ENCODE results near the gene ARPP21.

The ARPP21 gene

GRCh38 chr3:35645189-35645588 lies 5.9 kb downstream of the ARPP21 start:
- no peak for ATAC-seq

DNA sequence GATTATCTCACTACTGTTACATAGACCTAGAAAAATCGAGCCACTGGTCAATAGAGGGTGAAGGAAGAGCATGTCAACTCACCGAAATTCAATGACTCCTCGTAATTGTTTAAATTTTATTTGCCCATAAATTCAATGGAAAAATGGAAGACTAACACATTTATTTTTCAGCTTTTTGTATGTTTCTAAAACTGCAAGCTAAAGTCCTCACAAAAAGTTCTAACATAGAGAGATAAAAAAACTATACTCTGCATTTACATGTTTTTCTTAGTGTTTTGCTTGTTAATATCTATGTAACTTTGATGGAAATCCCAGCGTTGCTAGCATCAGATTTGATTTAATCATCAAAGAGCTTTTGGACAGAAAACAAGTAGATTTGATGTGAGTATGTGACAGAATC lies 6.8 kb downstream of the ARPP21 start:
- ATAC-seq = no peak
- TF ChIP-seq ZNF70 (CRISPR knock-in tag; IDR thresholded peaks at IDR 0.05) (no peak), ARNTL (CRISPR knock-in tag; IDR thresholded peaks at IDR 0.05; ENCODE audit: borderline replicate concordance, low read depth) (no peak), POU6F1 (CRISPR knock-in tag; IDR thresholded peaks at IDR 0.05; ENCODE audit: borderline replicate concordance, low read depth) (no peak), ZFP30 (CRISPR knock-in tag; IDR thresholded peaks at IDR 0.05) (no peak), CSDC2 (CRISPR knock-in tag; IDR thresholded peaks at IDR 0.05) (no peak), ESRRG (CRISPR knock-in tag; IDR thresholded peaks at IDR 0.05) (no peak), ZFP3 (CRISPR knock-in tag; IDR thresholded peaks at IDR 0.05) (no peak)
- TF ChIP-seq, protein P1, sequence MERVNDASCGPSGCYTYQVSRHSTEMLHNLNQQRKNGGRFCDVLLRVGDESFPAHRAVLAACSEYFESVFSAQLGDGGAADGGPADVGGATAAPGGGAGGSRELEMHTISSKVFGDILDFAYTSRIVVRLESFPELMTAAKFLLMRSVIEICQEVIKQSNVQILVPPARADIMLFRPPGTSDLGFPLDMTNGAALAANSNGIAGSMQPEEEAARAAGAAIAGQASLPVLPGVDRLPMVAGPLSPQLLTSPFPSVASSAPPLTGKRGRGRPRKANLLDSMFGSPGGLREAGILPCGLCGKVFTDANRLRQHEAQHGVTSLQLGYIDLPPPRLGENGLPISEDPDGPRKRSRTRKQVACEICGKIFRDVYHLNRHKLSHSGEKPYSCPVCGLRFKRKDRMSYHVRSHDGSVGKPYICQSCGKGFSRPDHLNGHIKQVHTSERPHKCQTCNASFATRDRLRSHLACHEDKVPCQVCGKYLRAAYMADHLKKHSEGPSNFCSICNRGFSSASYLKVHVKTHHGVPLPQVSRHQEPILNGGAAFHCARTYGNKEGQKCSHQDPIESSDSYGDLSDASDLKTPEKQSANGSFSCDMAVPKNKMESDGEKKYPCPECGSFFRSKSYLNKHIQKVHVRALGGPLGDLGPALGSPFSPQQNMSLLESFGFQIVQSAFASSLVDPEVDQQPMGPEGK (CRISPR knock-in tag; IDR thresholded peaks at IDR 0.05; ENCODE audit: borderline replicate concordance) = no peak

More at GRCh38 chr3:35645189-35645588, 5.9 kb downstream of the ARPP21 start:
- no peak for TF ChIP-seq TOX (CRISPR knock-in tag; IDR thresholded peaks at IDR 0.05; ENCODE audit: borderline replicate concordance)
- no peak for TF ChIP-seq GLIS3 (CRISPR knock-in tag; IDR thresholded peaks at IDR 0.05)
- TF ChIP-seq ZNF8 (CRISPR knock-in tag; IDR thresholded peaks at IDR 0.05) = no peak
- no peak for TF ChIP-seq ZFP3 (CRISPR knock-in tag; IDR thresholded peaks at IDR 0.05)
- no peak for TF ChIP-seq CSRNP3 (CRISPR knock-in tag; IDR thresholded peaks at IDR 0.05)

- TF ChIP-seq CREB5 (CRISPR knock-in tag; IDR thresholded peaks at IDR 0.05; ENCODE audit: low read depth) (no peak), ZC3H10 (CRISPR knock-in tag; IDR thresholded peaks at IDR 0.05) (no peak), TOX (CRISPR knock-in tag; IDR thresholded peaks at IDR 0.05; ENCODE audit: borderline replicate concordance) (no peak), ZNF8 (CRISPR knock-in tag; IDR thresholded peaks at IDR 0.05) (no peak), POU6F1 (CRISPR knock-in tag; IDR thresholded peaks at IDR 0.05; ENCODE audit: borderline replicate concordance, low read depth) (no peak), ZFP3 (CRISPR knock-in tag; IDR thresholded peaks at IDR 0.05) (no peak), ZFP30 (CRISPR knock-in tag; IDR thresholded peaks at IDR 0.05) (no peak), ZNF70 (CRISPR knock-in tag; IDR thresholded peaks at IDR 0.05) (no peak)
- ATAC-seq = no peak
These were observed 8.1 kb downstream of the ARPP21 start for GRCh38 chr3:35647461-35647860.

- peak; percentile 57; the same call in 2 of the 3 replicates for ATAC-seq
- TF ChIP-seq SNAI2 (CRISPR knock-in tag; IDR thresholded peaks at IDR 0.05) (no peak), CSDC2 (CRISPR knock-in tag; IDR thresholded peaks at IDR 0.05) (no peak), ZC3H10 (CRISPR knock-in tag; IDR thresholded peaks at IDR 0.05) (no peak), ARNTL (CRISPR knock-in tag; IDR thresholded peaks at IDR 0.05; ENCODE audit: borderline replicate concordance, low read depth) (no peak), OSR1 (CRISPR knock-in tag; IDR thresholded peaks at IDR 0.05) (no peak), PPARA (CRISPR knock-in tag; IDR thresholded peaks at IDR 0.05; ENCODE audit: borderline replicate concordance) (no peak), GLIS3 (CRISPR knock-in tag; IDR thresholded peaks at IDR 0.05) (no peak), POU6F1 (CRISPR knock-in tag; IDR thresholded peaks at IDR 0.05; ENCODE audit: borderline replicate concordance, low read depth) (no peak), ZNF565 (CRISPR knock-in tag; conservative IDR thresholded peaks at IDR 0.05; ENCODE audit: low read depth) (no peak), ZFP3 (CRISPR knock-in tag; IDR thresholded peaks at IDR 0.05) (no peak)
- TF ChIP-seq, protein P1 (CRISPR knock-in tag; IDR thresholded peaks at IDR 0.05; ENCODE audit: borderline replicate concordance) = no peak
- TF ChIP-seq, protein P2, sequence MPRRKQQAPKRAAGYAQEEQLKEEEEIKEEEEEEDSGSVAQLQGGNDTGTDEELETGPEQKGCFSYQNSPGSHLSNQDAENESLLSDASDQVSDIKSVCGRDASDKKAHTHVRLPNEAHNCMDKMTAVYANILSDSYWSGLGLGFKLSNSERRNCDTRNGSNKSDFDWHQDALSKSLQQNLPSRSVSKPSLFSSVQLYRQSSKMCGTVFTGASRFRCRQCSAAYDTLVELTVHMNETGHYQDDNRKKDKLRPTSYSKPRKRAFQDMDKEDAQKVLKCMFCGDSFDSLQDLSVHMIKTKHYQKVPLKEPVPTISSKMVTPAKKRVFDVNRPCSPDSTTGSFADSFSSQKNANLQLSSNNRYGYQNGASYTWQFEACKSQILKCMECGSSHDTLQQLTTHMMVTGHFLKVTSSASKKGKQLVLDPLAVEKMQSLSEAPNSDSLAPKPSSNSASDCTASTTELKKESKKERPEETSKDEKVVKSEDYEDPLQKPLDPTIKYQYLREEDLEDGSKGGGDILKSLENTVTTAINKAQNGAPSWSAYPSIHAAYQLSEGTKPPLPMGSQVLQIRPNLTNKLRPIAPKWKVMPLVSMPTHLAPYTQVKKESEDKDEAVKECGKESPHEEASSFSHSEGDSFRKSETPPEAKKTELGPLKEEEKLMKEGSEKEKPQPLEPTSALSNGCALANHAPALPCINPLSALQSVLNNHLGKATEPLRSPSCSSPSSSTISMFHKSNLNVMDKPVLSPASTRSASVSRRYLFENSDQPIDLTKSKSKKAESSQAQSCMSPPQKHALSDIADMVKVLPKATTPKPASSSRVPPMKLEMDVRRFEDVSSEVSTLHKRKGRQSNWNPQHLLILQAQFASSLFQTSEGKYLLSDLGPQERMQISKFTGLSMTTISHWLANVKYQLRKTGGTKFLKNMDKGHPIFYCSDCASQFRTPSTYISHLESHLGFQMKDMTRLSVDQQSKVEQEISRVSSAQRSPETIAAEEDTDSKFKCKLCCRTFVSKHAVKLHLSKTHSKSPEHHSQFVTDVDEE (CRISPR knock-in tag; IDR thresholded peaks at IDR 0.05) = no peak
These were observed 9.0 kb downstream of the ARPP21 start for GRCh38 chr3:35648347-35648746.
